ENCODE data around the gene COTL1. TPM values are rescaled to one million over a fixed set of nuclear protein-coding genes. Genes with fewer than 3 reads are reported as not detected.

COTL1 gene
- polyA plus RNA-seq, 1 of the 3 experiments (the other 2 are of a cell fraction), result 91.6 TPM

DNA sequence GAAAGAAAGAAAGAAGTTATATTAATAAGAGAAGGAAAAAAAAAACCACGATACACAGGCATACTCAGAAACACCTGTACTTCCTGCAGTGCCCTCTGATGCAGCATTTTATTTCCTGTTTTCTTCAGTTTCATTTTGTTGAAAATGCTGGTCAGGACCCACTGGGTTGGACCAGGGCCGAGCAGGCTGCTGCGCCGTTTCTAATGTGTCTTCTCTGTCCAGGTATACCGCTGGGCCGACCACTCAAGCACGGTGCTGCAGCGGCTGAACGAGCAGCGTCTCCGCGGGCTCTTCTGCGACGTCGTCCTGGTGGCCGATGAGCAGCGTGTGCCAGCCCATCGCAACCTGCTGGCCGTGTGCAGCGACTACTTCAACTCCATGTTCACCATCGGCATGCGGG, 38.8 kb upstream of the COTL1 start:
- Histone ChIP-seq H3K79me2 (ENCODE audit: insufficient read depth) (peaks cover 48% of the 10 kb centered on the region; the same call in 1 of the 2 replicates), H3K9me2 (no peaks in the 10 kb centered on the region), H2AFZ (ENCODE audit: low read depth) (no peak overlapping the region), H3K36me3 (replicated peaks in 1 of 2; ENCODE audit: control insufficient read depth in 1 of 2, insufficient read depth in 2 of 2, low read length in 1 of 2) (peaks cover 27 to 41% of the 10 kb centered on the region in 2 experiments), H3K4me1 (ENCODE audit: control insufficient read depth in 1 of 2, insufficient read depth in 2 of 2, low read depth in 1 of 2, low read length in 1 of 2) (no peaks in the 10 kb centered on the region), H3K9me3 (no peaks in the 10 kb centered on the region), H4K20me1 (ENCODE audit: insufficient read depth) (0 out of 2 replicates have a peak, but pooled peaks cover 3% of the 10 kb centered on the region), H3K9ac (no peak overlapping the region), H3K4me2 (no peak overlapping the region), H3K4me3 (ENCODE audit: low read depth in 2 of 2, low read length in 1 of 2) (no peak overlapping the region), H3F3A (replicated peaks; ENCODE audit: insufficient read depth) (no peaks in the 10 kb centered on the region), H3K27me3 (ENCODE audit: insufficient read depth) (no peaks in the 10 kb centered on the region), H3K27ac (ENCODE audit: low read depth in 2 of 2, low read length in 1 of 2) (no peak overlapping the region)
- ChIA-PET CTCF (interaction anchor here (1.0 to 1.2 kb wide), 2 partner anchors 15 to 69 kb away, joined by 4 to 5 read pairs; no protein-coding TSS in a partner anchor), POLR2A (no interaction called here)
- 94% methylated on average over 21 of the region's 22 CpGs for WGBS (ENCODE audit: low lambda C conversion rate)
- TF ChIP-seq, protein P1, sequence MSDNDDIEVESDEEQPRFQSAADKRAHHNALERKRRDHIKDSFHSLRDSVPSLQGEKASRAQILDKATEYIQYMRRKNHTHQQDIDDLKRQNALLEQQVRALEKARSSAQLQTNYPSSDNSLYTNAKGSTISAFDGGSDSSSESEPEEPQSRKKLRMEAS (IDR thresholded peaks at IDR 0.05; ENCODE audit: low read depth), result no peak
- TF ChIP-seq, protein P2, sequence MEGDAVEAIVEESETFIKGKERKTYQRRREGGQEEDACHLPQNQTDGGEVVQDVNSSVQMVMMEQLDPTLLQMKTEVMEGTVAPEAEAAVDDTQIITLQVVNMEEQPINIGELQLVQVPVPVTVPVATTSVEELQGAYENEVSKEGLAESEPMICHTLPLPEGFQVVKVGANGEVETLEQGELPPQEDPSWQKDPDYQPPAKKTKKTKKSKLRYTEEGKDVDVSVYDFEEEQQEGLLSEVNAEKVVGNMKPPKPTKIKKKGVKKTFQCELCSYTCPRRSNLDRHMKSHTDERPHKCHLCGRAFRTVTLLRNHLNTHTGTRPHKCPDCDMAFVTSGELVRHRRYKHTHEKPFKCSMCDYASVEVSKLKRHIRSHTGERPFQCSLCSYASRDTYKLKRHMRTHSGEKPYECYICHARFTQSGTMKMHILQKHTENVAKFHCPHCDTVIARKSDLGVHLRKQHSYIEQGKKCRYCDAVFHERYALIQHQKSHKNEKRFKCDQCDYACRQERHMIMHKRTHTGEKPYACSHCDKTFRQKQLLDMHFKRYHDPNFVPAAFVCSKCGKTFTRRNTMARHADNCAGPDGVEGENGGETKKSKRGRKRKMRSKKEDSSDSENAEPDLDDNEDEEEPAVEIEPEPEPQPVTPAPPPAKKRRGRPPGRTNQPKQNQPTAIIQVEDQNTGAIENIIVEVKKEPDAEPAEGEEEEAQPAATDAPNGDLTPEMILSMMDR (IDR thresholded peaks at IDR 0.05), result no peak
- no peak for TF ChIP-seq RXRA (IDR thresholded peaks at IDR 0.05; ENCODE audit: borderline replicate concordance, low read depth)
- no peak for TF ChIP-seq CHD2 (IDR thresholded peaks at IDR 0.05; ENCODE audit: low read length, partially characterized antibody)
- TF ChIP-seq NFIC (IDR thresholded peaks at IDR 0.05; ENCODE audit: borderline replicate concordance), result no peak
- TF ChIP-seq, protein P3, sequence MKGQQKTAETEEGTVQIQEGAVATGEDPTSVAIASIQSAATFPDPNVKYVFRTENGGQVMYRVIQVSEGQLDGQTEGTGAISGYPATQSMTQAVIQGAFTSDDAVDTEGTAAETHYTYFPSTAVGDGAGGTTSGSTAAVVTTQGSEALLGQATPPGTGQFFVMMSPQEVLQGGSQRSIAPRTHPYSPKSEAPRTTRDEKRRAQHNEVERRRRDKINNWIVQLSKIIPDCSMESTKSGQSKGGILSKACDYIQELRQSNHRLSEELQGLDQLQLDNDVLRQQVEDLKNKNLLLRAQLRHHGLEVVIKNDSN (IDR thresholded peaks at IDR 0.05; ENCODE audit: borderline replicate concordance, low read depth), result no peak
- TF ChIP-seq NRF1 (IDR thresholded peaks at IDR 0.05; ENCODE audit: low read depth, low read length), result no peak
- TF ChIP-seq GABPA (IDR thresholded peaks at IDR 0.05; ENCODE audit: low read depth), result no peak
- TF ChIP-seq SMC3 (IDR thresholded peaks at IDR 0.05; ENCODE audit: low read depth, low read length), result no peak
- no peak for TF ChIP-seq SIN3A (IDR thresholded peaks at IDR 0.05; ENCODE audit: borderline replicate concordance, low read depth, low read length)
- no peak for TF ChIP-seq RAD21 (IDR thresholded peaks at IDR 0.05; ENCODE audit: low read length)
- no peak for TF ChIP-seq FOSL2 (IDR thresholded peaks at IDR 0.05; ENCODE audit: borderline replicate concordance, low read depth)
- no peak for TF ChIP-seq EP300 (IDR thresholded peaks at IDR 0.05; ENCODE audit: borderline replicate concordance in 1 of 2, low read depth in 1 of 2, low read length in 1 of 2)
- no peak for TF ChIP-seq EZH2phosphoT487 (IDR thresholded peaks at IDR 0.05; ENCODE audit: borderline replicate concordance, low read depth)
- TF ChIP-seq, protein P4, sequence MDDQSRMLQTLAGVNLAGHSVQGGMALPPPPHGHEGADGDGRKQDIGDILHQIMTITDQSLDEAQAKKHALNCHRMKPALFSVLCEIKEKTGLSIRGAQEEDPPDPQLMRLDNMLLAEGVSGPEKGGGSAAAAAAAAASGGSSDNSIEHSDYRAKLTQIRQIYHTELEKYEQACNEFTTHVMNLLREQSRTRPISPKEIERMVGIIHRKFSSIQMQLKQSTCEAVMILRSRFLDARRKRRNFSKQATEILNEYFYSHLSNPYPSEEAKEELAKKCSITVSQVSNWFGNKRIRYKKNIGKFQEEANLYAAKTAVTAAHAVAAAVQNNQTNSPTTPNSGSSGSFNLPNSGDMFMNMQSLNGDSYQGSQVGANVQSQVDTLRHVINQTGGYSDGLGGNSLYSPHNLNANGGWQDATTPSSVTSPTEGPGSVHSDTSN (IDR thresholded peaks at IDR 0.05), result no peak
- no peak for TF ChIP-seq FOXM1 (IDR thresholded peaks at IDR 0.05; ENCODE audit: low read depth)
- no peak for DNase-seq

Measured in SK-N-SH (cell line).